ENCODE data around the gene ERI3. TPM values are rescaled to one million over a fixed set of nuclear protein-coding genes. Genes with fewer than 3 reads are reported as not detected.

Gene ERI3
- total and polyA plus RNA-seq, 2 of the 13 experiments (the other 11 are each of a cell fraction or from before 2014, with no cell fraction given) = 35.6 to 35.9 TPM

GRCh38 chr1:44282704-44283426, 72.2 kb downstream of the ERI3 start (continued):
- TF ChIP-seq ZXDC (CRISPR knock-in tag; IDR thresholded peaks at IDR 0.05) = 0 out of 2 replicates have a peak, but pooled peaks have one; percentile 65
- TF ChIP-seq TSC22D2 (CRISPR knock-in tag; IDR thresholded peaks at IDR 0.05; ENCODE audit: borderline replicate concordance) = 0 out of 2 replicates have a peak, but pooled peaks have one; percentile 28
- TF ChIP-seq DR1 (CRISPR knock-in tag; IDR thresholded peaks at IDR 0.05) = 0 out of 2 replicates have a peak, but pooled peaks have one; percentile 0
- no peak for TF ChIP-seq RARA (CRISPR knock-in tag; IDR thresholded peaks at IDR 0.05)
- TF ChIP-seq MXD1 (CRISPR knock-in tag; IDR thresholded peaks at IDR 0.05) = no peak
- TF ChIP-seq ZNF431 (CRISPR knock-in tag; IDR thresholded peaks at IDR 0.05; ENCODE audit: borderline replicate concordance, low read depth) = no peak
- peak; percentile 65 for TF ChIP-seq ZNF687 (CRISPR knock-in tag; IDR thresholded peaks at IDR 0.05)
- no peak for TF ChIP-seq NFKB2 (CRISPR knock-in tag; IDR thresholded peaks at IDR 0.05; ENCODE audit: borderline replicate concordance)
- peak; percentile 35; the same call in 1 of the 2 replicates for TF ChIP-seq ZNF280B (CRISPR knock-in tag; IDR thresholded peaks at IDR 0.05; ENCODE audit: borderline replicate concordance)
- TF ChIP-seq ZFX (CRISPR knock-in tag; IDR thresholded peaks at IDR 0.05; ENCODE audit: low read depth) = 0 out of 2 replicates have a peak, but pooled peaks have one; percentile 4
- 0 out of 2 replicates have a peak, but pooled peaks have one; percentile 9 for TF ChIP-seq UBTF (CRISPR knock-in tag; IDR thresholded peaks at IDR 0.05)
- no peak for TF ChIP-seq ZEB1 (IDR thresholded peaks at IDR 0.05; ENCODE audit: insufficient replicate concordance, low read depth)
- peak; percentile 10; the same call in 1 of the 2 replicates for TF ChIP-seq ZNF350 (CRISPR knock-in tag; IDR thresholded peaks at IDR 0.05; ENCODE audit: borderline replicate concordance, low read depth)
- 0 out of 2 replicates have a peak, but pooled peaks have one; percentile 9 for TF ChIP-seq ZNF501 (CRISPR knock-in tag; IDR thresholded peaks at IDR 0.05)
- TF ChIP-seq ATF7 (IDR thresholded peaks at IDR 0.05) = no peak
- no peak for TF ChIP-seq ATF7 (CRISPR knock-in tag; IDR thresholded peaks at IDR 0.05)
